HUDEP-2 (cell line): Measurements from ENCODE around the gene IFNA2.
"Not testable (repeated sequence)": the region's sequence is repeated elsewhere in the genome, so short reads cannot be mapped to it uniquely, and the experiment has no call there.

ENCODE experiments used
- DNase-seq, 76 experiments: peaks; one replicate each; lab custom pipeline; 2025; ENCODE audit not compliant: unreplicated experiment in 76 of 76; lab: John Stamatoyannopoulos, UW

IFNA2 gene

GRCh38 chr9:21385131-21385670 is at the start of gene IFNA2:
Gene IFNA2, minus strand, starts transcription at chr9:21385398. Its CDS starts 69 bp downstream, at chr9:21385329.
- DNase-seq, result no peak

GRCh38 chr9:21435015-21435383 is 49.8 kb upstream of the IFNA2 start:
- DNase-seq, result not testable (repeated sequence)

- peak in 16 of 76 experiments; percentile 1 to 47 (median 6) for DNase-seq
Measured at GRCh38 chr9:21434202-21435014, 49.2 kb upstream of the IFNA2 start.

GRCh38 chr9:21432672-21433425 is 47.7 kb upstream of the IFNA2 start:
- DNase-seq, result no peak

- DNase-seq, result no peak
Measured at GRCh38 chr9:21429191-21429590, 44.0 kb upstream of the IFNA2 start.

GRCh38 chr9:21428235-21428634 is 43.0 kb upstream of the IFNA2 start:
- no peak for DNase-seq

GRCh38 chr9:21415493-21416267 is 30.5 kb upstream of the IFNA2 start:
- no peak for DNase-seq

GRCh38 chr9:21414220-21414940 is 29.2 kb upstream of the IFNA2 start:
- no peak for DNase-seq

- DNase-seq, result peak in 1 of 76 experiments; percentile 3
Measured at GRCh38 chr9:21413624-21414023, 28.4 kb upstream of the IFNA2 start.

GRCh38 chr9:21413151-21413550 is 28.0 kb upstream of the IFNA2 start:
- no peak for DNase-seq

- no peak for DNase-seq
Measured at GRCh38 chr9:21412107-21412506, 26.9 kb upstream of the IFNA2 start.

GRCh38 chr9:21408817-21409216 is 23.6 kb upstream of the IFNA2 start, which contains the start of gene IFNA8:
Gene IFNA8, plus strand, starts transcription at chr9:21409117. Its CDS starts 60 bp downstream, at chr9:21409177.
- DNase-seq, result no peak

- DNase-seq, result no peak
Measured at GRCh38 chr9:21404146-21404545, 18.9 kb upstream of the IFNA2 start.

GRCh38 chr9:21402386-21403251 is 17.4 kb upstream of the IFNA2 start:
- DNase-seq, result no peak

GRCh38 chr9:21399956-21400355 is 14.8 kb upstream of the IFNA2 start:
- DNase-seq, result no peak

- DNase-seq, result no peak
Measured at GRCh38 chr9:21398955-21399489, 13.8 kb upstream of the IFNA2 start.

- DNase-seq, result peak in 23 of 76 experiments; percentile 3 to 35 (median 19)
Measured at GRCh38 chr9:21395778-21396717, 10.8 kb upstream of the IFNA2 start.

- peak in 4 of 76 experiments; percentile 1 to 13 (median 4) for DNase-seq
Measured at GRCh38 chr9:21392270-21392669, 7.1 kb upstream of the IFNA2 start.
